Activated CD4-positive, alpha-beta T cell treated with anti-CD3 and anti-CD28 coated beads for 48 hours (primary cell): ENCODE measurements around the gene FHIT.
"Not testable (repeated sequence)": the region's sequence is repeated elsewhere in the genome, so short reads cannot be mapped to it uniquely, and the experiment has no call there.

Experiments used
- DNase-seq: peaks from one replicate; pipeline ENCODE4 v3.0.0-alpha.2; 2020

FHIT gene

GRCh38 chr3:61226166-61226686 is 25.0 kb downstream of the FHIT start:
- DNase-seq, result no peak

GRCh38 chr3:61224823-61225222 is 26.4 kb downstream of the FHIT start:
- DNase-seq, result no peak

GRCh38 chr3:61223451-61223850 is 27.8 kb downstream of the FHIT start:
- DNase-seq, result no peak

- DNase-seq, result no peak
These were observed 28.8 kb downstream of the FHIT start for GRCh38 chr3:61222467-61222866.

GRCh38 chr3:61221759-61222362 is 29.4 kb downstream of the FHIT start:
- DNase-seq, result no peak

- DNase-seq, result no peak
These were observed 32.7 kb downstream of the FHIT start for GRCh38 chr3:61218504-61218903.

- not testable (repeated sequence) for DNase-seq
These were observed 35.1 kb downstream of the FHIT start for GRCh38 chr3:61216171-61216570.

GRCh38 chr3:61202086-61202485 is 49.2 kb downstream of the FHIT start:
- DNase-seq, result no peak

- DNase-seq, result no peak
These were observed 50.2 kb downstream of the FHIT start for GRCh38 chr3:61201071-61201470.

- DNase-seq, result no peak
These were observed 51.0 kb downstream of the FHIT start for GRCh38 chr3:61200270-61200669.

GRCh38 chr3:61199843-61200242 is 51.4 kb downstream of the FHIT start:
- DNase-seq, result no peak

- no peak for DNase-seq
These were observed 56.2 kb downstream of the FHIT start for GRCh38 chr3:61194892-61195538.

- no peak for DNase-seq
These were observed 59.0 kb downstream of the FHIT start for GRCh38 chr3:61192222-61192621.

GRCh38 chr3:61190205-61190604 is 61.0 kb downstream of the FHIT start:
- not testable (repeated sequence) for DNase-seq

GRCh38 chr3:61186030-61186429 is 65.2 kb downstream of the FHIT start:
- DNase-seq, result no peak

- no peak for DNase-seq
These were observed 66.3 kb downstream of the FHIT start for GRCh38 chr3:61184956-61185355.

GRCh38 chr3:61182662-61183061 is 68.6 kb downstream of the FHIT start:
- no peak for DNase-seq

GRCh38 chr3:61181874-61182273 is 69.4 kb downstream of the FHIT start:
- peak; percentile 4 for DNase-seq

GRCh38 chr3:61180206-61180605 is 71.0 kb downstream of the FHIT start:
- DNase-seq, result no peak

GRCh38 chr3:61178167-61178566 is 73.1 kb downstream of the FHIT start:
- DNase-seq, result no peak

- DNase-seq, result no peak
These were observed 73.8 kb downstream of the FHIT start for GRCh38 chr3:61177450-61177849.

- DNase-seq, result no peak
These were observed 77.6 kb downstream of the FHIT start for GRCh38 chr3:61173676-61174075.

GRCh38 chr3:61172684-61173083 is 78.6 kb downstream of the FHIT start:
- no peak for DNase-seq

GRCh38 chr3:61172203-61172602 is 79.0 kb downstream of the FHIT start:
- no peak for DNase-seq
